ENCODE results near the gene ALDH4A1.

ALDH4A1 gene

DNA sequence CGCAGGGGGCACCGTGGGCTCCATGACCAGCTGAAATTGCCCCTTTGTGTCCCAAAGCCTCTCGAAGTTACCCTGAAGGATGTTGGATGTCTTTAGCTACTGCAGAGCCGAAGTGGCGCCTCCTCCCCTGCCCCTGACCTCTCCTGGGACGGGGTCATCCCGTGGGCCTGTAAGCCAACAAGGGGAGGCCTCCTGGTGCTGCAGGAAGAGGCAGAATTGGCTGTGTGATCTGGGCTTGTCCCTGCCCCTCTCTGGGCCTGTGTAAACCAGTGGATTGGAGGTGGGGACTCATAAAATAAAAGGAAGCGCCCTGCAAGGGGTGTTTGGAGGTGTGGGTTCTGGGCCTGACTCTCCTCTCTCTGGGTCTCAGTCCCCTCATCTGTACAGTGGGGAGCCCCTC is 40.8 kb downstream of the ALDH4A1 start:
- DNase-seq (ENCODE audit: low spot score), result no peak
- TF ChIP-seq, protein P1, sequence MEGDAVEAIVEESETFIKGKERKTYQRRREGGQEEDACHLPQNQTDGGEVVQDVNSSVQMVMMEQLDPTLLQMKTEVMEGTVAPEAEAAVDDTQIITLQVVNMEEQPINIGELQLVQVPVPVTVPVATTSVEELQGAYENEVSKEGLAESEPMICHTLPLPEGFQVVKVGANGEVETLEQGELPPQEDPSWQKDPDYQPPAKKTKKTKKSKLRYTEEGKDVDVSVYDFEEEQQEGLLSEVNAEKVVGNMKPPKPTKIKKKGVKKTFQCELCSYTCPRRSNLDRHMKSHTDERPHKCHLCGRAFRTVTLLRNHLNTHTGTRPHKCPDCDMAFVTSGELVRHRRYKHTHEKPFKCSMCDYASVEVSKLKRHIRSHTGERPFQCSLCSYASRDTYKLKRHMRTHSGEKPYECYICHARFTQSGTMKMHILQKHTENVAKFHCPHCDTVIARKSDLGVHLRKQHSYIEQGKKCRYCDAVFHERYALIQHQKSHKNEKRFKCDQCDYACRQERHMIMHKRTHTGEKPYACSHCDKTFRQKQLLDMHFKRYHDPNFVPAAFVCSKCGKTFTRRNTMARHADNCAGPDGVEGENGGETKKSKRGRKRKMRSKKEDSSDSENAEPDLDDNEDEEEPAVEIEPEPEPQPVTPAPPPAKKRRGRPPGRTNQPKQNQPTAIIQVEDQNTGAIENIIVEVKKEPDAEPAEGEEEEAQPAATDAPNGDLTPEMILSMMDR (IDR thresholded peaks at IDR 0.05; ENCODE audit: extremely low read depth, insufficient read depth, missing control alignments), result no peak
- in situ Hi-C loops (cut with MboI; ENCODE audit: low pct_unique_long_range_greater_than_20kb, low sequenced_read_pairs, unreplicated experiment), result no loop called here

DNA sequence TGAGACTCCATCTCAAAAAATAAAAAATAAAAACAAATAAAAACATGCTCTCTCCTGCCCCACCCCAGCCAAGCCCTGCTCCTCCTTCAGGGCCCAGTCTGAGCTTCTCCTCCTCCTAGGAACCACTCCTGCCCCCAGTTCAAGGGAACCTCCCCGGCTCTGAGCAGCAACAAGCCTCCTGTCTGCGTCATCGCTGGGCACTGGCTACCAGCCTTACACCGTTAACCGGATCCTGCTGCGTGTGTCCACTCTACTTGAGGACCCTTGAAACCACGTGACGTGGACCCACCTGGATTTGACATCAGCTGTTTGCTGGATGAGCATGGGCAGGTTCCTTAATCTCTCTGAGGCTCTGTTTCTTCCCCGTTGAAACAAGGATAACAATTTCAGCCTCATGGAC is 41.3 kb downstream of the ALDH4A1 start:
- in situ Hi-C loops (cut with MboI; ENCODE audit: low pct_unique_long_range_greater_than_20kb, low sequenced_read_pairs, unreplicated experiment), result no loop called here
- no peak for DNase-seq (ENCODE audit: low spot score)
- TF ChIP-seq, protein P1 (IDR thresholded peaks at IDR 0.05; ENCODE audit: extremely low read depth, insufficient read depth, missing control alignments), result no peak

DNA sequence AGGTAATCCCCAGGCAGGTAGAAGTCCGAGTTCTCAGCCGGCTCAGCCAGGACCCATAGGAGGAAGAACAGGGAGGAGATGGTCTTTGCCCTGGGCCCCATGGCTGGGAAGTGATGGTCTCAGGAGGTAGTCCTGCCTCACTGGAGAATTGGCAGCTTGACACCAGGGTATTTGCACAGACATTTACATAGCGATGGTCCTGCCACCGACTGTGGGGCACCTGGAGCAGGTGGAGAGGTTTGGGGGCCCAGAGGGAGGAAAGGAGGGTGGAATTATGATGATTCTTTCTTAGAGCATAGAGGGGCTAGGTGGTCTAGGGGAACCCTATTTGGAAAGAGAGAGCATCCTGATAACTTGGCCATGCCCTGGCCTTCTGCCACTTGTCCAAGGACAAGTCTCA is 42.8 kb downstream of the ALDH4A1 start, which contains the start of gene TAS1R2:
Gene TAS1R2, minus strand, starts transcription at position 101 of the 400 bp plus-strand sequence. Its CDS starts 0 bp downstream, at position 101.
- TF ChIP-seq, protein P1 (IDR thresholded peaks at IDR 0.05; ENCODE audit: extremely low read depth, insufficient read depth, missing control alignments), result no peak

DNA sequence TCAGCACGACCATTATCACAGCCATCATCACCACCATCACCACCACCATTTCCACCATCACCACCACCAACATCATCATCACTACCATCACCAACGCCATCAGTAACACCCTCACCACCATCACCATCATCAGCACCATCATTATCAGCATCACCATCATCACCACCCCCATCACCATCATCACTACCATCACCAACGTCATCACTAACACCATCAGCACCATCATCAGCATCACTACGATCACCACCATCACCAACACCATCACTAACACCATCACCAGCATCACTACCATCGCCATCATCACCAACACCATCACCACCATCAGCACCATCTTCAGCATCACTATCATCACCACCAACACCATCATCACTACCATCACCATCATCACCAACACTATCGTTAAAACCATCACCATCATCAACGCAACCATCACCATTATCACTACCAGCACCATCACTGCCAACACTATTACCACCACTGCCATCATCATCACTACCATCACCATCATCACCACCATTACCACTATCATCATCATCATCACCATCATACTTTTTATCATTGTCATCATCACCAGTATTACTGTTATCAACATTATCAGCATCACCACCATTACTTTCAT is 44.2 kb downstream of the ALDH4A1 start:
- in situ Hi-C loops (cut with MboI; ENCODE audit: low pct_unique_long_range_greater_than_20kb, low sequenced_read_pairs, unreplicated experiment), result no loop called here
- TF ChIP-seq, protein P1 (IDR thresholded peaks at IDR 0.05; ENCODE audit: extremely low read depth, insufficient read depth, missing control alignments), result no peak
- no peak for DNase-seq (ENCODE audit: low spot score)

More for the DNA sequence above, 42.8 kb downstream of the ALDH4A1 start, which contains the start of gene TAS1R2:
- in situ Hi-C loops (cut with MboI; ENCODE audit: low pct_unique_long_range_greater_than_20kb, low sequenced_read_pairs, unreplicated experiment), result no loop called here
- no peak for DNase-seq (ENCODE audit: low spot score)

DNA sequence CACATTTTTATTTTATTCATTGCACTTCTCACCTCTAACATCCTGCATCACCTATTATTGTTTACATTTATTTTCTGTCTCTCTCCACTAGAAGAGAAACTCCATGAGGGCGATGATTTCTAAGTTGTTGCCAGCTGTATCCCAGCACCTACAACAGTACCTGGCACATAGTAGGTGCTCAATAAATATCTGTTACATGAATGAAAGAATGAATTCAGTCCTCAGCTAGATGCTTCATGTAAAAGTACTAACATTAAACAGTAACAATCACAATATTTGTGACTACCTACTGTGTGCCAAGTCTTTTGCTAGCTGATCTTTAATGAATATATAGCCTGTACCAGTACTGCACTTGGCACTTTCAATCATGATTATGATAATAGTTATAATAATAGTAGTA is 45.9 kb downstream of the ALDH4A1 start:
- in situ Hi-C loops (cut with MboI; ENCODE audit: low pct_unique_long_range_greater_than_20kb, low sequenced_read_pairs, unreplicated experiment), result no loop called here
- TF ChIP-seq, protein P1 (IDR thresholded peaks at IDR 0.05; ENCODE audit: extremely low read depth, insufficient read depth, missing control alignments), result no peak
- DNase-seq (ENCODE audit: low spot score), result no peak

DNA sequence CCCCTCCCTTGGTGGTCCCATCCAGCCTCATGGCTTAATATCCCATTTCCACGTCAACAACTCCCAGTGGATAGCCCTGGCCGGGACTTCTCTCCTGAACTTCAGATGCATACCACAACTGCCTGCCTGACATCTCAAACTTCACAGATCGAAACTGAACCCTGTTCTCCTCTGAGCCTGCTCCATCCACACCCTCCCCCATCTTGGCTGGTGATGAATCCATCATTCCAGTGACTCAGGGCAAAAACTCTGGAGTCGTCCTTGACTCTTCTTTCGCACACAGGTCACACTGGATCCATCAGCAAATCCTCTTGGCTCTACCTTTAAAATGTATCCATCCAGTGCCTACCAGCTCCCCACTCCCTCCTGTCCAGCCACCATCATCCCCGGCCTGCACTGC is 46.8 kb downstream of the ALDH4A1 start:
- TF ChIP-seq, protein P1 (IDR thresholded peaks at IDR 0.05; ENCODE audit: extremely low read depth, insufficient read depth, missing control alignments), result no peak
- no peak for DNase-seq (ENCODE audit: low spot score)
- in situ Hi-C loops (cut with MboI; ENCODE audit: low pct_unique_long_range_greater_than_20kb, low sequenced_read_pairs, unreplicated experiment), result no loop called here
